ENCODE measurements around the gene NFIC.
"Not testable (repeated sequence)": the region's sequence is repeated elsewhere in the genome, so short reads cannot be mapped to it uniquely, and the experiment has no call there.

Gene NFIC

GRCh38 chr19:3387645-3388589 lies 21.5 kb downstream of the NFIC start:
- H3K27me3 ChIP-seq (ENCODE audit: insufficient read depth, insufficient read length), result peaks cover 8% of the 10 kb centered on the region
- H3K4me3 ChIP-seq (ENCODE audit: insufficient read length, low read depth), result no peak overlapping the region
- peaks cover 3% of the 10 kb centered on the region for H3K36me3 ChIP-seq (ENCODE audit: insufficient read depth, insufficient read length, low read length)
- peak overlapping the region; percentile 10 for H3K9ac ChIP-seq (ENCODE audit: insufficient read length, low read depth)
- no peaks in the 10 kb centered on the region for H3K9me3 ChIP-seq (ENCODE audit: insufficient read depth, low read length)
- no peak for DNase-seq (ENCODE audit: low read depth, low spot score)
- peaks cover 27% of the 10 kb centered on the region for H3K4me1 ChIP-seq (ENCODE audit: insufficient read depth, insufficient read length)
- TF ChIP-seq SUZ12 (IDR thresholded peaks at IDR 0.05; ENCODE audit: extremely low read depth, insufficient read depth, insufficient read length), result no peak
- TF ChIP-seq YY1 (IDR thresholded peaks at IDR 0.05; ENCODE audit: insufficient read depth, insufficient read length), result no peak
- TF ChIP-seq ZNF274 (IDR thresholded peaks at IDR 0.05; ENCODE audit: low read depth, low read length), result no peak

GRCh38 chr19:3389446-3389778 lies 23.0 kb downstream of the NFIC start:
- no peak for DNase-seq (ENCODE audit: low read depth, low spot score)

GRCh38 chr19:3389876-3390371 lies 23.5 kb downstream of the NFIC start:
- DNase-seq (ENCODE audit: low read depth, low spot score), result no peak
- H3K4me3 ChIP-seq (ENCODE audit: insufficient read length, low read depth), result no peak overlapping the region
- H3K9me3 ChIP-seq (ENCODE audit: insufficient read depth, low read length), result no peaks in the 10 kb centered on the region
- peaks cover 5% of the 10 kb centered on the region for H3K27me3 ChIP-seq (ENCODE audit: insufficient read depth, insufficient read length)
- peaks cover 3% of the 10 kb centered on the region for H3K36me3 ChIP-seq (ENCODE audit: insufficient read depth, insufficient read length, low read length)
- TF ChIP-seq ZNF274 (IDR thresholded peaks at IDR 0.05; ENCODE audit: low read depth, low read length) (no peak), YY1 (IDR thresholded peaks at IDR 0.05; ENCODE audit: insufficient read depth, insufficient read length) (no peak), SUZ12 (IDR thresholded peaks at IDR 0.05; ENCODE audit: extremely low read depth, insufficient read depth, insufficient read length) (no peak)
- peaks cover 15% of the 10 kb centered on the region for H3K4me1 ChIP-seq (ENCODE audit: insufficient read depth, insufficient read length)
- peak overlapping the region; percentile 50 for H3K9ac ChIP-seq (ENCODE audit: insufficient read length, low read depth)

More at GRCh38 chr19:3389446-3389778, 23.0 kb downstream of the NFIC start:
- no peak for TF ChIP-seq SUZ12 (IDR thresholded peaks at IDR 0.05; ENCODE audit: extremely low read depth, insufficient read depth, insufficient read length)
- TF ChIP-seq ZNF274 (IDR thresholded peaks at IDR 0.05; ENCODE audit: low read depth, low read length), result no peak
- TF ChIP-seq YY1 (IDR thresholded peaks at IDR 0.05; ENCODE audit: insufficient read depth, insufficient read length), result no peak
- Histone ChIP-seq H3K4me1 (ENCODE audit: insufficient read depth, insufficient read length) (peaks cover 16% of the 10 kb centered on the region), H3K4me3 (ENCODE audit: insufficient read length, low read depth) (no peak overlapping the region), H3K27me3 (ENCODE audit: insufficient read depth, insufficient read length) (peaks cover 5% of the 10 kb centered on the region), H3K36me3 (ENCODE audit: insufficient read depth, insufficient read length, low read length) (peaks cover 3% of the 10 kb centered on the region), H3K9ac (ENCODE audit: insufficient read length, low read depth) (no peak overlapping the region), H3K9me3 (ENCODE audit: insufficient read depth, low read length) (no peaks in the 10 kb centered on the region)

- not testable (repeated sequence) for H3K36me3 ChIP-seq (ENCODE audit: insufficient read depth, insufficient read length, low read length); DNase-seq (ENCODE audit: low read depth, low spot score); H3K27me3 ChIP-seq (ENCODE audit: insufficient read depth, insufficient read length); H3K9me3 ChIP-seq (ENCODE audit: insufficient read depth, low read length); H3K4me3 ChIP-seq (ENCODE audit: insufficient read length, low read depth); H3K9ac ChIP-seq (ENCODE audit: insufficient read length, low read depth)
- H3K4me1 ChIP-seq (ENCODE audit: insufficient read depth, insufficient read length), result peaks cover 10% of the 10 kb centered on the region
These were observed 25.5 kb downstream of the NFIC start for GRCh38 chr19:3391911-3392310.

GRCh38 chr19:3392480-3392879 lies 26.1 kb downstream of the NFIC start:
- H3K9me3 ChIP-seq (ENCODE audit: insufficient read depth, low read length), result no peaks in the 10 kb centered on the region
- peaks cover 5% of the 10 kb centered on the region for H3K27me3 ChIP-seq (ENCODE audit: insufficient read depth, insufficient read length)
- no peaks in the 10 kb centered on the region for H3K36me3 ChIP-seq (ENCODE audit: insufficient read depth, insufficient read length, low read length)
- no peak for TF ChIP-seq YY1 (IDR thresholded peaks at IDR 0.05; ENCODE audit: insufficient read depth, insufficient read length)
- TF ChIP-seq SUZ12 (IDR thresholded peaks at IDR 0.05; ENCODE audit: extremely low read depth, insufficient read depth, insufficient read length), result no peak
- TF ChIP-seq ZNF274 (IDR thresholded peaks at IDR 0.05; ENCODE audit: low read depth, low read length), result no peak
- H3K9ac ChIP-seq (ENCODE audit: insufficient read length, low read depth), result no peak overlapping the region
- H3K4me3 ChIP-seq (ENCODE audit: insufficient read length, low read depth), result no peak overlapping the region
- H3K4me1 ChIP-seq (ENCODE audit: insufficient read depth, insufficient read length), result peaks cover 10% of the 10 kb centered on the region
- DNase-seq (ENCODE audit: low read depth, low spot score), result no peak

GRCh38 chr19:3396881-3397265 lies 30.5 kb downstream of the NFIC start:
- Histone ChIP-seq H3K9ac (ENCODE audit: insufficient read length, low read depth) (peak overlapping the region; percentile 37), H3K4me1 (ENCODE audit: insufficient read depth, insufficient read length) (peaks cover 16% of the 10 kb centered on the region), H3K9me3 (ENCODE audit: insufficient read depth, low read length) (no peaks in the 10 kb centered on the region), H3K36me3 (ENCODE audit: insufficient read depth, insufficient read length, low read length) (no peaks in the 10 kb centered on the region), H3K27me3 (ENCODE audit: insufficient read depth, insufficient read length) (no peaks in the 10 kb centered on the region), H3K4me3 (ENCODE audit: insufficient read length, low read depth) (no peak overlapping the region)
- TF ChIP-seq YY1 (IDR thresholded peaks at IDR 0.05; ENCODE audit: insufficient read depth, insufficient read length) (no peak), SUZ12 (IDR thresholded peaks at IDR 0.05; ENCODE audit: extremely low read depth, insufficient read depth, insufficient read length) (no peak), ZNF274 (IDR thresholded peaks at IDR 0.05; ENCODE audit: low read depth, low read length) (no peak)
- DNase-seq (ENCODE audit: low read depth, low spot score), result no peak

- Histone ChIP-seq H3K27me3 (ENCODE audit: insufficient read depth, insufficient read length) (no peaks in the 10 kb centered on the region), H3K9ac (ENCODE audit: insufficient read length, low read depth) (peak overlapping the region; percentile 37), H3K36me3 (ENCODE audit: insufficient read depth, insufficient read length, low read length) (no peaks in the 10 kb centered on the region), H3K9me3 (ENCODE audit: insufficient read depth, low read length) (peaks cover 1% of the 10 kb centered on the region; the same call in 1 of the 2 replicates), H3K4me1 (ENCODE audit: insufficient read depth, insufficient read length) (peaks cover 16% of the 10 kb centered on the region), H3K4me3 (ENCODE audit: insufficient read length, low read depth) (no peak overlapping the region)
- TF ChIP-seq ZNF274 (IDR thresholded peaks at IDR 0.05; ENCODE audit: low read depth, low read length) (no peak), YY1 (IDR thresholded peaks at IDR 0.05; ENCODE audit: insufficient read depth, insufficient read length) (no peak), SUZ12 (IDR thresholded peaks at IDR 0.05; ENCODE audit: extremely low read depth, insufficient read depth, insufficient read length) (no peak)
- peak; percentile 27 for DNase-seq (ENCODE audit: low read depth, low spot score)
These were observed 31.1 kb downstream of the NFIC start for GRCh38 chr19:3397266-3398022.
